Measurements from ENCODE around the gene TAX1BP1. TPM values are rescaled to one million over a fixed set of nuclear protein-coding genes. Genes with fewer than 3 reads are reported as not detected.

The TAX1BP1 gene
- total RNA-seq, 1 experiment from 2014 or later: 69.9 TPM

DNA sequence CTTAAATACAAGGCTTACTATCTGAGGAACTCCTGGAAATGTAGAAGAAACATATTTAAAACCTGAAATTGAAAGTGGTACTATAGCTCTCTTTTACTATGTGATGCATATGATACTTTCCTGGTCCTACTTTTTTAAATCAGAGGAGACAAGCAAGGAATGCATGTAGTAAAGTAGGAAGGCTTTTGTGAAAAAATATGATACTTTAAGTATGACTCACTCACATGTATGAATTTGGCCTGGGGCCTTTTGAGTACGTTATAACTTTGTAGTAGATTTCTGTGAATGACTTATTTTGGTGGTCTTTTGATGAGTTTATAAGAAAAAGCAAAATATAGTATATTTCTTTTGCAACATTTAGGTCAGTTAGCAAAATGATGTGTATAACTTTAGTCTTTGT is 53.8 kb downstream of the TAX1BP1 start (continued):
- no peak for TF ChIP-seq EMX1 (CRISPR knock-in tag; IDR thresholded peaks at IDR 0.05)
- no peak for TF ChIP-seq ETV6 (CRISPR knock-in tag; IDR thresholded peaks at IDR 0.05)
- TF ChIP-seq HMGXB4 (CRISPR knock-in tag; IDR thresholded peaks at IDR 0.05): no peak
- TF ChIP-seq, protein P1, sequence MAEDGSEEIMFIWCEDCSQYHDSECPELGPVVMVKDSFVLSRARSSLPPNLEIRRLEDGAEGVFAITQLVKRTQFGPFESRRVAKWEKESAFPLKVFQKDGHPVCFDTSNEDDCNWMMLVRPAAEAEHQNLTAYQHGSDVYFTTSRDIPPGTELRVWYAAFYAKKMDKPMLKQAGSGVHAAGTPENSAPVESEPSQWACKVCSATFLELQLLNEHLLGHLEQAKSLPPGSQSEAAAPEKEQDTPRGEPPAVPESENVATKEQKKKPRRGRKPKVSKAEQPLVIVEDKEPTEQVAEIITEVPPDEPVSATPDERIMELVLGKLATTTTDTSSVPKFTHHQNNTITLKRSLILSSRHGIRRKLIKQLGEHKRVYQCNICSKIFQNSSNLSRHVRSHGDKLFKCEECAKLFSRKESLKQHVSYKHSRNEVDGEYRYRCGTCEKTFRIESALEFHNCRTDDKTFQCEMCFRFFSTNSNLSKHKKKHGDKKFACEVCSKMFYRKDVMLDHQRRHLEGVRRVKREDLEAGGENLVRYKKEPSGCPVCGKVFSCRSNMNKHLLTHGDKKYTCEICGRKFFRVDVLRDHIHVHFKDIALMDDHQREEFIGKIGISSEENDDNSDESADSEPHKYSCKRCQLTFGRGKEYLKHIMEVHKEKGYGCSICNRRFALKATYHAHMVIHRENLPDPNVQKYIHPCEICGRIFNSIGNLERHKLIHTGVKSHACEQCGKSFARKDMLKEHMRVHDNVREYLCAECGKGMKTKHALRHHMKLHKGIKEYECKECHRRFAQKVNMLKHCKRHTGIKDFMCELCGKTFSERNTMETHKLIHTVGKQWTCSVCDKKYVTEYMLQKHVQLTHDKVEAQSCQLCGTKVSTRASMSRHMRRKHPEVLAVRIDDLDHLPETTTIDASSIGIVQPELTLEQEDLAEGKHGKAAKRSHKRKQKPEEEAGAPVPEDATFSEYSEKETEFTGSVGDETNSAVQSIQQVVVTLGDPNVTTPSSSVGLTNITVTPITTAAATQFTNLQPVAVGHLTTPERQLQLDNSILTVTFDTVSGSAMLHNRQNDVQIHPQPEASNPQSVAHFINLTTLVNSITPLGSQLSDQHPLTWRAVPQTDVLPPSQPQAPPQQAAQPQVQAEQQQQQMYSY (CRISPR knock-in tag; IDR thresholded peaks at IDR 0.05): no peak
- no peak for TF ChIP-seq FOXJ3 (CRISPR knock-in tag; IDR thresholded peaks at IDR 0.05; ENCODE audit: borderline replicate concordance)
- TF ChIP-seq, protein P2, sequence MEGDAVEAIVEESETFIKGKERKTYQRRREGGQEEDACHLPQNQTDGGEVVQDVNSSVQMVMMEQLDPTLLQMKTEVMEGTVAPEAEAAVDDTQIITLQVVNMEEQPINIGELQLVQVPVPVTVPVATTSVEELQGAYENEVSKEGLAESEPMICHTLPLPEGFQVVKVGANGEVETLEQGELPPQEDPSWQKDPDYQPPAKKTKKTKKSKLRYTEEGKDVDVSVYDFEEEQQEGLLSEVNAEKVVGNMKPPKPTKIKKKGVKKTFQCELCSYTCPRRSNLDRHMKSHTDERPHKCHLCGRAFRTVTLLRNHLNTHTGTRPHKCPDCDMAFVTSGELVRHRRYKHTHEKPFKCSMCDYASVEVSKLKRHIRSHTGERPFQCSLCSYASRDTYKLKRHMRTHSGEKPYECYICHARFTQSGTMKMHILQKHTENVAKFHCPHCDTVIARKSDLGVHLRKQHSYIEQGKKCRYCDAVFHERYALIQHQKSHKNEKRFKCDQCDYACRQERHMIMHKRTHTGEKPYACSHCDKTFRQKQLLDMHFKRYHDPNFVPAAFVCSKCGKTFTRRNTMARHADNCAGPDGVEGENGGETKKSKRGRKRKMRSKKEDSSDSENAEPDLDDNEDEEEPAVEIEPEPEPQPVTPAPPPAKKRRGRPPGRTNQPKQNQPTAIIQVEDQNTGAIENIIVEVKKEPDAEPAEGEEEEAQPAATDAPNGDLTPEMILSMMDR (IDR thresholded peaks at IDR 0.05): no peak
- TF ChIP-seq FOXP1 (CRISPR knock-in tag; IDR thresholded peaks at IDR 0.05; ENCODE audit: borderline replicate concordance): no peak
- TF ChIP-seq ARID4B (CRISPR knock-in tag; IDR thresholded peaks at IDR 0.05; ENCODE audit: borderline replicate concordance): no peak

DNA sequence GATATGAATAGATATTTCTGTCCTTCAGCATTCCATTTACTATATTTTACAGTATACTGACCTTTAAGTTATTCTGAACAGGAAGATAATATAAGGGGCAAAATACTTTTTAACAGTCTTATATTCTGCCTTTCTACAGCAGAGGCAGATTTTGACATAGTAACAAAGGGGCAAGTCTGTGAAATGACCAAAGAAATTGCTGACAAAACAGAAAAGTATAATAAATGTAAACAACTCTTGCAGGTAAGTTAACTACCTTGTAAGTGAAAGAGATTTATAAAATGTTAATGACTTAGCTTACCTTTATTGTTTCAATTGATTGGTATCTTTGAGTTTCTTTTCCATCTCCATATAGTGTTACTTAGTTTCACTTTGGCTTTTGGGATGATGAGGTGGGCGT is 56.0 kb downstream of the TAX1BP1 start:
- TF ChIP-seq CBFB (CRISPR knock-in tag; IDR thresholded peaks at IDR 0.05; ENCODE audit: low read depth) (no peak), ELF4 (CRISPR knock-in tag; IDR thresholded peaks at IDR 0.05; ENCODE audit: low read depth) (no peak)
- TF ChIP-seq, protein P3, sequence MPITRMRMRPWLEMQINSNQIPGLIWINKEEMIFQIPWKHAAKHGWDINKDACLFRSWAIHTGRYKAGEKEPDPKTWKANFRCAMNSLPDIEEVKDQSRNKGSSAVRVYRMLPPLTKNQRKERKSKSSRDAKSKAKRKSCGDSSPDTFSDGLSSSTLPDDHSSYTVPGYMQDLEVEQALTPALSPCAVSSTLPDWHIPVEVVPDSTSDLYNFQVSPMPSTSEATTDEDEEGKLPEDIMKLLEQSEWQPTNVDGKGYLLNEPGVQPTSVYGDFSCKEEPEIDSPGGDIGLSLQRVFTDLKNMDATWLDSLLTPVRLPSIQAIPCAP (CRISPR knock-in tag; IDR thresholded peaks at IDR 0.05): no peak
- no peak for ATAC-seq
- Mint-ChIP-seq H3K36me3 (peaks cover 33% of the 10 kb centered on the region), H3K9me3 (no peaks in the 10 kb centered on the region), H3K27me3 (ENCODE audit: low read depth) (no peaks in the 10 kb centered on the region), H3K27ac (no peak overlapping the region), H3K4me3 (no peak overlapping the region), H3K4me1 (peaks cover 13% of the 10 kb centered on the region)
- ChIA-PET CTCF (no interaction called here), POLR2A (no interaction called here)
- no peak for DNase-seq (ENCODE audit: low spot score)

DNA sequence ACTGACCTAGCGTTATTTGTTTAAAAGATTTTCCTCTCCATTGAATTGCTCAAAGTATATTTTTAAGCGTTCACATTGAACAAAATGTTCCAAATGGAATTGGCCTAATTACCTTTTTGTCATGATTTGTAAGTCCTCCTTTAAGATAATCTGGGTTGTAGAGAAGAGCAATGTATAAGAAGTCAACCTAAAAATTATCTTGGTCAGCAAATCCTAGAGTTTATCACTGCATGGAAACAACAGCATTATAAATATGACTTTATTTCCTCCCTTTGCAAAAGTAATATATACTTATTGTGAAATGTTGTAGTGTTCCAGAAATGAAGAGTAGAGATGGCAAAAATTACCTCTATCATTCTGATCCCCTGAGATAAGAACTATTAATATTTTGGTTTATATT is 59.2 kb downstream of the TAX1BP1 start:
- Mint-ChIP-seq H3K4me1 (peaks cover 30% of the 10 kb centered on the region), H3K36me3 (peaks cover 17% of the 10 kb centered on the region), H3K9me3 (no peaks in the 10 kb centered on the region), H3K4me3 (no peak overlapping the region), H3K27ac (no peak overlapping the region), H3K27me3 (ENCODE audit: low read depth) (no peaks in the 10 kb centered on the region)
- no peak for ATAC-seq
- CTCF ChIA-PET: no interaction called here
- no peak for DNase-seq (ENCODE audit: low spot score)
- POLR2A ChIA-PET: no interaction called here
- no peak for TF ChIP-seq ATF2 (CRISPR knock-in tag; IDR thresholded peaks at IDR 0.05; ENCODE audit: borderline replicate concordance, low read depth)
